G401 (cell line): ENCODE data around the gene GAS2L3. TPM values are rescaled to one million over a fixed set of nuclear protein-coding genes. Genes with fewer than 3 reads are reported as not detected.
"Not testable (repeated sequence)": the region's sequence is repeated elsewhere in the genome, so short reads cannot be mapped to it uniquely, and the experiment has no call there.

ENCODE experiments used
- DNase-seq: peaks from one replicate; pipeline ENCODE4 v3.0.0-alpha.2; 2015; ENCODE audit warnings: low spot score
- in situ Hi-C: cut with HindIII; loops from 2 replicates; pipeline ENCODE4 v1.10.0; 2016; ENCODE audit warnings: low sequenced_read_pairs, mixed read lengths
- total RNA-seq: library from RNA; depleted of rRNA; stranded (reverse); fragments of >200 nt; shearing (Covaris generic); gene quantifications from 2 replicates; pipeline ENCODE4 v1.2.3, GENCODE V29; 2014

GAS2L3 gene
- total RNA-seq, 1 experiment from 2014 or later: 14.4 TPM

DNA sequence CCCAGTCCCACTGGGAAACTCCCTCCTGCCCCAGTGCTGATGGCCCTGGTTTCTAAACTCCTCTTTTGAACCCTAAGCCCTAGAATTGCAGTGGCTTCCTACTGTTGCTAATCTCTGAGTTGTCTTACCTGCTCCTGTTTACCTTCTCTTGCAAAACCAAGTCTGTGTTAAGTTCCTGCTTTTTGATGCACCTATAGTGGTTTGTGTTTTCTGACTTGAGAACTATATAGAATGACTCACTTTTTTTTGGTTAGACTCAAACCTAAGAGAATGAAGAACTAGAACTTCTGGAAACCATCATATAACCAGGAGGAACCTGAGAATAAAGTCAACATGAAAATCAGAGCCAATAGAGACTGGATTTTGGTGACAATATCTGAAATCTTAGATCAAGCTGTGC is 5.5 kb upstream of the GAS2L3 start:
- in situ Hi-C loops: loop anchor here (10.0 kb wide), 1 partner anchor 323 kb away; no protein-coding TSS in a partner anchor
- DNase-seq: no peak

DNA sequence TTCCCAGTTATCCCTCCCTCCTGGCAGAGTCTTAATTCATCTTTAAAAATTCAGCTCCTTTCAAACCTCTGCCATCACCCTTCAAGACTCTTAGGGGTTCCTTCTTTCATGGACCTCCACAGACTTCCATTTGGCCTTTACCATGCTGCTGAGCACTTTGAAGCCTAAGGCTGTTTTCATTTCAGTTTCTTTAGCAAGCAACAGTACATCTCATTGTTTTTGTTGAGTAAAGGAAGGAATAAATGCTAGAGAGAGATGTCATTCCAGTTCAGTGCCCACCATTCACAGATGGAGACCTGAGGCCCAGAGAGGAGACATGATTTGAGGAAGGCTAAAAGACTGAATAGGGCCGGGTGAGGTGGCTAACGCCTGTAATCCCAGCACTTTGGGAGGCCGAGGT is 1.3 kb upstream of the GAS2L3 start:
- no peak for DNase-seq
- in situ Hi-C loops: no loop called here

DNA sequence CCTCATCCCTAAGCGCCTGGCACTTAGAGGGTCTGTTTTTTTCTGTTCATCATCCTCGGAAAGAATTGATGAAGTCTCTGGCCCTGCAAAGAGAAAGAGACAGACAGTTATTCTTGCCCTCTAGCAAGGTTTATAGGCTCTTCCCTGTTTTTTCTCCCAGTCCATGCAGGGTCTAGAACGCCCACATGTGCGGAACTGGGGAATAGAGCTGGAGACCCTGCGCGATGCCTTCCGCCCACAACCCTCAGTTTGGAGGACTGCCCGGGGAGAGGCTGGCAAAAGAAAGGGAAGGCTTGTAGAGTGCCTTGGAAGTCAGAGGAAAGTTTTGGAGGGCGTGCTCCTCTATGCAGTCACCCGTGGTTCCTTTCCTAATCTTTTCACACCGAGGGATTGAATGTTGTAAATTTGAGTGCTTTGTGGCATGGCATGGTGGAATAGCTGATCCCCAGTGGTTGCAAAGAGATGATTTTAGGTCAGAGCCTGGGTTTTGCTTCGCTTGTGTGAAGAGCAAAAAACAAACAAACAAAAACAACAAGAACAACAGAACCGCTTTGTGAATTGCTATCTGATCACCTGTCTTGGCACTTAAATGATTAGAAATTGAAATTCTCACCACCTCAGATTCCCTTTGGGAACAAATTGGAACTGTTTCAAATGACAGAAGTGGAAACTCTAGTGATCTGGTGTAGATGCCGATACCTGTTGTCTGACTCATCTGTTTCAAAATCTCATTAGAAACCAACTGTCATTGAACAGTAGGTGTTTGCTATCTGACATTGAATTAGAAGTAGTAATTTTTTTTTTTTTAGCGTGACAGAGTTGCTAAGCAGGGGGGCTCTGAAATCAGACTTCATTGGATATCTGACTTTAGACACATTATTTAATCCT is 947 bp downstream of the GAS2L3 start:
- no peak for DNase-seq
- in situ Hi-C loops: no loop called here

DNA sequence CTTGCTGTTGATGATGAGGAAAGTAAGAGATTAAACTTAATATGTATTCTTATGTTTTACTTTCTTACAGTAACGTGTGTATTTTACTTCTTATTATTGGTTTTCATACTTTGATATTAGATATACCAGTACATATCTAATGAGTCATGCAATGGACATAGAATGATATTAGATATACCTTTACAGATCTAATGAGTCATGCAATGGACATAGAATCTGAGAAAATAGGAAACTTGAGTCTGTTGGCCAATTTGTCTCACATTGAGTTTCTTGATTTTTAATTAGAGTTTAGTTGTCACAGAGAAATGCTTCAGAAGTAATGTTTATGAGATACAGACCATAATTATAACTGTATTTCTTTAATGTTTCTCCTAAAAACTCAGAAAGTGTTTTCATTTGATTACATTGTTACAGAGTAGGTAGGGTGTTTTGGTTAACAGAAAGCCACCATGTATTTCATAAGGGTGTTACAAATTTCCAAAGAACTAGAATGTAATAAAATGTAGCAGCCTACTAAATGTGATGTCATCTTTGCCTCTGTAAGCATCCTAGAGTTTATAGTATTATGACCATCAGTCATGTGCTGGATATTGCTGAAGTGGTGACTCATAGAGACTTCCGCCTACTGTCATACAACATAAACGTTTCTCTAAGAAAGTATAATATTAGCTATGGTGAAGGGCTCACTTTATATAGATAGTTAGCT is 3.0 kb downstream of the GAS2L3 start:
- no peak for DNase-seq
- in situ Hi-C loops: no loop called here

DNA sequence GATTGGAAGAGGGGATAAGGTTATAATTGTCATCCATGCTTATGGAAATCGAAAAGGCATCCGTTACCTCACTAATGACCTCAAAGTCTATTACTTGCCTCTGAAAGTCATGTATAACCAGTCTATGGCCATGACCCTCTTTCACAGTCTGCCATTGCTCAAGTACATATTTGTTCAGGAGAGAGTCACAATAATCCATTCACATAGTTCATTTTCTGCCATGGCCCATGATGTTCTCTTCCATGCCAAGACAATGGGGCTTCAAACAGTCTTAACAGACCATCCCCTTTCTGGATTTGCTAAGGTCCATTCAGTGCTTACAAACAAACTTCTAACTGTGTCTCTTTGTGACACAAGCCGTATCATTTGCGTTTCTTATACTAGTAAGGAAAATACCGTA is 5.4 kb downstream of the GAS2L3 start:
- in situ Hi-C loops: no loop called here
- no peak for DNase-seq

DNA sequence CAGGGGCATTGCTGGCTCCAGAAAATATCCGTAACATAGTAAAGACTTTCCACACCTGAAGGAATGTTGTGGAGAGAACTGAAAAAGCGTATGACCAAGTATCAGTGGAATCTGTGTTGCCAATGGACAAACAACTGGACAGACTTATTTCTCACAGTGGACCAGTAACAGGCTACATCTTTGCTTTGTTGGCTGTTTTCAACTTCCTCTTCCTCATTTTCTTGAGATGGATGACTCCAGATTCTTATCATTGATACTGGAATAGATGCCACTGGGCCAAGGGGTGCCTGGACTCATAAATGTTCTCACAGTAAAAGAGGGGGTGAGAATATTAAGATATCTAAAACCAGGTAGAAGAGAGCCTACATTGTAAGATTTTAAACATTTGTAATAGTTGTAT is 6.4 kb downstream of the GAS2L3 start:
- DNase-seq: no peak
- in situ Hi-C loops: no loop called here

DNA sequence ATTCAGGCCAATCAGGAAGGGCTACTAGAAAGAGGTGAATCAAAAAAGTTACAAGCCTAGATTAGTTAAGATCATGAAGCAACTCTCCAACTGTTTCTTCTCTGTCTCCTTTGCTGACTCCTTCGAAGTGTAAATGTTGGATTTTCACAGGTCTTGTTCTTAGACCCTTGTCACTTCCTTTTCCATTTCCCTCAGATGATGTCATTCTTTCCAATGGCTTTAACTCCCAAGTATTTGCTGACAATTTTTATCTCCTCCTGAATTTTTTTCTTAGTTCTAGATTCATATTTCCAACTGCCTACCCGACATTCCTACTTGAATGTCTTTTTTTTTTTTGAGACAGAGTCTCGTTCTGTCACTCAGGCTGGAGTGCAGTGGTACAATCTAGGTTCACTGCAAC is 10.8 kb downstream of the GAS2L3 start:
- in situ Hi-C loops: no loop called here

DNA sequence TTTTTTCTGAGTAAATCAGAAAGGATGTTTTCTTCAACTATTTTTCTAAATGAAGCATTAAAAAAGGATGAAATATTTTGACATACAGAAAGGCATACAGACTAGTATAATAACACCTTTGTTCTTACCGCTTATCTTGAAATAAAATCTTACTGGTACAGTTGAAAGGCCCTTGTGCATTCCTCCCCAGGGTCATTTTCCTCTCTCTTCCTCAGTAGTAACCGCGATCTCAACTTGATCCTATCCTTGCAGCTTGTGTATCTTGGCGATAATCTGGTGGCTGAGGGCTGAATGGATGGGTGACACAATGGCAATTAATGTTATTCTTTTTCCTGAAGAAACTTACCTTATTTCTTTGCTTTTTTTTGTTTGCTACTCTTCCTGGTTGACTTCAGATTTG is 18.5 kb downstream of the GAS2L3 start:
- no peak for DNase-seq
- in situ Hi-C loops: no loop called here

More for the DNA sequence above, 10.8 kb downstream of the GAS2L3 start:
- no peak for DNase-seq

DNA sequence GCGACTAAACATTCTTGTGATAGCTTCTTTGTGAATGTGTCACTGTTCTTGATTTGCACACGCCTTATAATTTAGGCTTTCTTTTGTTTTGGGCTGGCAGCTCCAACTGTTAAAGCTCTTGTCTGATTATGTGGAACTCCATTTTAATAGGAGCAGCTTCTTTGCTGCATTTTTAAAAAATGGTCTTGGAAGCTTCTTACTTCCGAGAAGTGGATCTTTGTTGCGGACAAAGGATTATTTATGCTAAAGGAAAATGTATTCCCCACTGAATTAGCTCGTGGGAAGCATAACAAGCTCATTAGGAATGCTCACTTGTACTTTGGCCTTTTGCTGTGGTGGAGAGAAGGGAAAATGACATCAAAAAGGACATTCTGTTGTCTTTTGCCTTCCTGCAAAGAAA is 20.0 kb downstream of the GAS2L3 start:
- in situ Hi-C loops: no loop called here

DNA sequence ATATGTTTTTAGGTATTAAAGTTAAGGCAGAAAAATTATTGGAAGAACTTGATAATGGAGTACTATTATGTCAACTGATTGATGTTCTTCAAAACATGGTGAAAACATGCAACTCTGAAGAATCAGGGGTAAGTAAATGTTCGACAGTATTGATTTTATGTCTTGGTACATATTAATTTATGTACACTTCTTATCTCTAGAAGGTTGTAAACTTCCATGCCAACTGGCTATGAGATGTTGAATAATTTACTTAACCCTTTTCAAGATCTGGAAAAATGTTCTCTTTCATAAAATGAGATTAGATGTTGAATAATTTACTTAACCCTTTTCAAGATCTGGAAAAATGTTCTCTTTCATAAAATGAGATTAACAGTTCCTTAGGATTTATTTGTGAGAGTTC is 28.1 kb downstream of the GAS2L3 start:
- in situ Hi-C loops: no loop called here
- no peak for DNase-seq

More for the DNA sequence above, 20.0 kb downstream of the GAS2L3 start:
- DNase-seq: no peak

DNA sequence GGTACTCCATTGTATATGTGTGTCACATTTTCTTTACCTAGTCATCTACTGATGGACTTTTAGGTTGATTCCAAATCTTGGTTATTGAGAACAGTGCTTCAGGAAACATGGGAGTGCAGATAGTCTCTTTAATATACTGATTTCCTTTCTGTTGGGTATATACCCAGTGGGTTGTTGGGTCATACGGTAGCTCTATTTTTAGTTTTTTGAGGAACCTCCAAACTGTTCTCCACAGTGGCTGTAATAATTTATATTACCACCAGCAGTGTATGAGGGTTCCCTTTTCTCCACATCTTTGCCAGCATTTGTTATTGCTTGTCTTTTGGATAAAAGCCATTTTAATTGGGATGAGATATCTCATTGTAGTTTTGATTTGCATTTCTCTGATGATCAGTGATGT is 29.5 kb downstream of the GAS2L3 start:
- in situ Hi-C loops, DNase-seq: not testable (repeated sequence)

DNA sequence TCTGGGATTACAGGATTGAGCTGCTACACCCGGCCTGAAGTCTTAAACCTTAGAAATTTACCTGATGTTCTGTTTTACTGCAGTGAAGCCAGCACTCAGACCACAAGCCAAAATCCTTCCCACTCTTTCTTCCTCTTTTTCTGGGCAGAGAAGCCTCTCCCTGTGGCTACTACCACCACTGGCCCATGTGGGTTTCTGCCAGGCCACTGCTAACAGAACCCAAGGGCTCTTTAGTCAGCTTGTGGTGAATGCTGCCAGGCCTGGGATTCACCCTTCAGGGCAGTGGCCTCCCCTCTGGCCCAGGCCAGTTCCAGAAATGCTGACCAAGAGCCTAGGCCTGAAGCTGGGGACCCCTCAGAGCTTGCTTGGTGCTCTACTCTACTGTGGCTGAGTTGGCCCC is 35.3 kb downstream of the GAS2L3 start:
- in situ Hi-C loops: no loop called here
- DNase-seq: no peak

DNA sequence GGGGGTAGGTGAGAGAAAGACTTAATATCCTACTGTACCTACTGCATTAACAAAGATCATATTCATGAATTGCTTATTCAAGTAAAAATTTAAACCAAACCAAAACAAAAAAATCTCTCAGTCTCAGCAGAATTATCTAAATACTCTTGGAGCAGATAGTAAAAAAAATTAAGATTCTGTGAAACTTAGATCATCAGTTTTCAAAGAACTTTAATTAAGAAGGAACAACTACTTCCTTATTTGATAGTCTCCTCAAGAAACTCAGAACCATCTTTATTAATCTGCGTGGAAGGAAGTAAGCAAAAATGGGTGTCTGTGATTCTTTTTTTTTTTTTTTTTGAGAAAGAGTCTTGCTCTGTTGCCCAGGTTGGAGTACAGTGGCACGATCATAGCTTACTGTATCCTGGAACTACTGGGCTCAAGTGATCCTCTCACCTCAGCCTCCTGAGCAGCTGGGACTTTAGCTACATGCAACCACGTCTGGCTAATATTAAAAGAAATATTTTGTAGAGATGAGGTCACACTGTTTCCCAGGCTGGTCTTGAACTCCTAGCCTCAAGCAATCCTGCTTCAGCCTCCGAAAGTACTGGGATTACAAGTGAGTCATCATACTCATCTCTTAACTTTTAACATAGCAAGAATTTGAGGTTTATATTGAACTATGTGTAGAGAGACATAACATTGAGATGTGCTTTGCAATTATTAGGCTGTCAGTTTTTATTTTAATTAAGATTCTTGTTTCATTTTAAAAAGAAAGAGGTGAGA is 37.4 kb downstream of the GAS2L3 start:
- in situ Hi-C loops: no loop called here
- DNase-seq: no peak

DNA sequence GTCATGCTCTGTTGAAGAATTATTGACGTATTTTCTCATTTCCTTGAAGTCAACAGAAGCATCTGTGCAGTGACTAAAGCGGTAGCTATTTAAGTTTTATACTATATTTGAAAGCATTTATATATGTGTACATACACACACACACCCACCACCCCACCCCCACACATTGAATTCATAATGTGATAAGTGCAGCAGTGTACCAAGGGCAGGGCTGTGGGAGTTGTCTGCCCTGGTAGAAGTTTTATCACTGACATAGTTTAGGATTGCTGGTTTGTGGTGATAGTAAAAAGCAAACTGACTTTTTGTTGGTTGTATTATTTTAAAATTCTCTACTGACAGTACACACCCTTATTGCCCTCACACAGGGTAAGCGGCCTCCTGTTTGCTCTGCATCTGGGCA is 39.1 kb downstream of the GAS2L3 start:
- DNase-seq: no peak
- in situ Hi-C loops: no loop called here

DNA sequence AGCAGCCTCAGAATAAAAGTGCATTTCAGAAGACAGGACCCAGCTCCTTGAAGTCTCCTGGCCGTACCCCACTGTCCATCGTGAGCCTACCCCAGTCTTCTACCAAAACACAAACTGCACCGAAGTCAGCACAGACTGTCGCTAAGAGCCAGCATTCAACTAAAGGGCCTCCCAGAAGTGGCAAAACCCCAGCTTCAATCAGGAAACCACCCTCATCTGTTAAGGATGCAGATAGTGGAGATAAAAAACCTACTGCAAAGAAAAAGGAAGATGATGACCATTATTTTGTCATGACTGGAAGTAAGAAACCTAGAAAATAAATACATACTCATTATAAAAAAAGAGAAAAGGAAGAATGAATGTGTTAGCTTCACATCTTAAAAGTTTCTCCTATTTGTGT is 51.1 kb downstream of the GAS2L3 start:
- in situ Hi-C loops: no loop called here
- no peak for DNase-seq

DNA sequence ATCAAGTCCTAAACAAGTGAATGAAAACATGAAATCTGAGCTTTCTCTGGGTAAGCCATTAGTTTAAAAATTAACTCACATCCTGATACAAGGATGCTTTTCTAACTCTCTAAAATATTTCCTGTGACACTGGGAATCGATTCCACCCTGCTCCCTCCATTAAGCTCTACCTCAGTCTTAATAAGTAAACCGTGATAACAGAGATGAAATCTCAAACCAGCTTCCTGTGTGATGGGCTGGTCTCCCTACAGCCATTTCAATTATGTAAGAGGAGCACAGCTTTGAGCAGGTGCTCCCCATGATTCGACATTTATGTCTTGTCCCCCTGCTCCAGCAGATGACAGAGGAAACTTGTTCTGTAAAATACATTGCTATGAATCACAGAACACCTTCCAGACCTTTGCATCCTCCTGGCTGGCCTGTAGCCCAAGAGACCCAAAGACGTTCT is 59.0 kb downstream of the GAS2L3 start:
- in situ Hi-C loops: no loop called here
- DNase-seq: no peak

DNA sequence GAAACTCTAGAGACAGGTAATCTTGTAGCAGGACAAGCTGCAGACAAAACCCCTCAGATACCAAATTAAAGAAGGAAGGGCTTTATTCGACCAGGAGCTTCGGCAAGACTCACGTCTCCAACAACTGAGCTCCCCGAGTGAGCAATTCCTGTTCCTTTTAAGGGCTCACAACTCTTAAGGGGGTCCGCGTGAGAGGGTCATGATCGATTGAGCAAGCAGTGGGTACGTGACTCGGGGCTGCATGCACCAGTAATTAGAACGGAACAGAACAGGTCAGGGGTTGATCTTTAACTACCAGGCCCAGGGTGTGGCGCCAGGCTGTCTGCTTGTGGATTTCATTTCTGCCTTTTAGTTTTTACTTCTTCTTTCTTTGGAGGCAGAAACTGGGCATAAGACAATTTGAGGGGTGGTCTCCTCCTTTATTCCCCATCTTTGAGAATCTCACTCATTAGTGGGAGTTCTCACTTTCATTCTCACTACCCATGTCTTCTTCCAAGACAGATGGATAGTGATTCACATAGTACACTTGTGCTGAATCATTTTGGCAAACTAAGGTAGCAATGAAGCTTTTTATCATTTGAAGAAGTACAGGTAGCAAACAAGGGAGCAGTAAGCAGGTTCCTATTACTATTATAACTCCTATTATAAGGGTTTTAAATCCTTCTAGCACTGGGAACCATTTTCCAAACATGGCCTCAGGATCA is 59.8 kb downstream of the GAS2L3 start:
- DNase-seq, in situ Hi-C loops: not testable (repeated sequence)

DNA sequence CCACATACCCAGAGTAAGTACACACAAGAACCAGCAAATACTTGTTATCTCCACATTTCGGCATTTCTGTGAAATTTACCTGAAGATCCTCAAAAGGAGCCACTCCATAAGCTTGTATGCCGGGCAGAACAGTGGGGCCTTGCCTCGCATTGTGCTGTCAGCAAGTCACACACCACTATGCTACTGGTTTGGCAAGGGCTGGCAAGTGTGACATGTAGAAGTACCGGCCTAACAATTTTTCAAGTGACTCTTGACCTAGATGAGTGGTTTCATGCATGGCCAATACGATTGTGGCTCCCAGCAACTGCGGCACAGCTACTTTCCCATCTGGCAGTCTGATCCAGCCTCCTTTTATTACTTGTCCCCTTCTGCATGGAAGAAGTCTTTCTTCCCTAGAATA is 69.8 kb downstream of the GAS2L3 start:
- in situ Hi-C loops: no loop called here
- DNase-seq: no peak

DNA sequence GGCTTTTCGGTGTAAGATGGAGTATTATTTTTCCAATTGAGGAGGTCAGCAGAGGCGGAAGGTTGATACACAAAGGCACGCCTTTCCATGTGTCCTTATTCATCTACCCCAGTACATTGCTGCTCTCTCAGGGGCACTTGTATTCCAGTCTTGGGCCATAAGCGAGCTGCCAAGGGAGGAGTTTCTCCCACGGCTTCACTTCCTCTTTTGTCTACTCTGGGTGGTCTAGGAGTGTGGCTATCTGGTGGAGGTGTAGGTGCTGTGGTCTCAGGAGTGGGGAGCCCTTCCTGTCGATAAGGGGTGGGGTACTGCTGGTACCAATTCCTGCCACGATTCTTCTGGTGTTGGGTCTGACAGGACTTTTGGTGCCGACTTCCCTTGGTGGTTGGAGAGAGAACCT is 73.4 kb downstream of the GAS2L3 start:
- no peak for DNase-seq
- in situ Hi-C loops: no loop called here
